Left colon (tissue), 2 donors: ENCODE data around the gene TPGS1. TPM values are rescaled to one million over a fixed set of nuclear protein-coding genes. Genes with fewer than 3 reads are reported as not detected.

ENCODE experiments used
- ATAC-seq: fragments of 200-7000 bp; cut with Tn5 transposase; one replicate; pipeline ENCODE4 v1.9.1; 2020; ENCODE audit warnings: mild to moderate bottlenecking, moderate library complexity
- DNase-seq, 2 donors: peaks; one replicate each; pipeline ENCODE4 v3.0.0-alpha.2; 2020
- intact Hi-C, 2 donors: fragments of 100-400 bp; cut with DNase I in 1 of 2; cut with micrococcal nuclease in 1 of 2; formaldehyde crosslinking; loops; one replicate each; pipeline versions ENCODE4 v1.11.2 to v1.14.0; 2022; cut with DNase I, micrococcal nuclease
- total RNA-seq, 2 donors: library from RNA; stranded (reverse); fragmentation: NEBNext Ultra II Directional; extraction: Animal tissue kit (Norgen Biotek cat#: 25700); gene quantifications; one replicate each; pipeline ENCODE4 v1.2.1, GENCODE V29; 2021
- donor health status: DM: no; HTN: no; CAD: no.
- donor health status: DM: yes; HTN: yes; CAD: no.

Gene TPGS1
- total RNA-seq, 2 donors from 2014 or later: 17.4 to 19.9 TPM

DNA sequence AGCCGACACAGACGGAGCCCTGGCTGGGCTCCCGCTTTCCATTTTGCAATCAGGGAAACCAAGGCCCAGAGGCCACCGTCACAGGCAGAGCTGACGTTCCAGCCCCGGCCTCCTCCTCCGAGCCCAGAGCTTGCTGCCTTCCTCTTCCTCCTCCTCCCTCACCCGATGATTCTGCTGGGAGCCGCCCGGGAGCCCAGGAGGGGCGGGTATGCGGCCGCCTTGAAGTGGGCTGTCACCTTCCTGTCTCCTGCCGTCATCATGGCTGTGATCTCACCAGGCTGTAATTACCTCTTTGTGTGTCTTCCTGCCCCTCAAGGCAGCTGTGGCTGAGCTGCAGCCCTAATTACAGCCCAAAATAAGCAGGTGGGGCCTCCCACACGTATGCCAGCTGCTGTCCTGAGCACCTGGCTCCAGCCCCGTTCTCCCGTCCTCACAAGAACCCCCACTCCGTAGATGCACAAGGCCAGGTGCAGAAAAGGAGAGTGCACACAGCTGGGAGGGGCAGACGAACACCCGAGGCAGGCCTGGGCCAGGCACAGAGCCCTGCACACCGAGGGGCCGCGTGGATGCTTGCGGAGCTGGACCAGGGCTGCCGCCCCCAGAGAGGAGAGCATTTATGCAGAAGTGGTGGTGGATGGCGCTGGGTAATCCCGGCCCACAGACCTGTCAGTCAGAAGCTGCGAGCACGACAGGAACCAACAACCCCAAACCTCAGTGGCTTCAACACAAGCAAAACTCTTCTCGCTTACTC, 4.0 kb downstream of the TPGS1 start:
- DNase-seq (peak; percentile 75 to 88), ATAC-seq (peak; percentile 41)
- intact Hi-C loops: no loop called here

GRCh38 chr19:512547-513365, 5.5 kb downstream of the TPGS1 start:
- DNase-seq (no peak), ATAC-seq (no peak)

DNA sequence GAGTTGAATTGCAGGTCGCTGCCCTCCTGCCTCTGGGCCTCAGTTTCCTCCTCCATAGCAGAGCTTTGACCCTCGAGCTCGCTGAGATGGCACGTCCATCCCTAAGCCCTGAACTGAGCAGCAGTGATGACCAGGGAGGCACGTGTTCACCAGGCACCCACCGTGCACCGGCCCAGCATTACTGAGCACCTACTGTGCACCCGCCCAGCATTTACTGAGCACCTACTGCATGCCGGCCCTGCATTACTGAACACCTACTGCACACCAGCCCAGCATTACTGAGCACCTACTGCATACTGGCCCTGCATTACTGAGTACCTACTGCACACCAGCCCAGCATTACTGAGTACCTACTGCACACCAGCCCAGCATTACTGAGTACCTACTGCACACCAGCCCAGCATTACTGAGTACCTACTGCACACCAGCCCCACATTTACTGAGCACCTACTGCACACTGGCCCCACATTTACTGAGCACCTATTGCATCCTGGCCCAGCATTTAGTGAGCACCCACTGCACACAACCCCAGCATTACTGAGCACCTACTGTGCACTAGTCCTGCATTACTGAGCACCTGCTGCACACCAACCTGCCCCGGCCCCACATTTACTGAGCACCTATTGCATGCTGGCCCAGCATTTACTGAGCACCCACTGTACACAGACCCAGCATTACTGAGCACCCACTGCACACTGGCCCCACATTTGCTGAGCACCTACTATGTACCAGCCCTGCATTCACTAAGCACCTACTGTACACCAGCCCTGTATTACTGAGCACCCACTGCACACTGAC, 6.3 kb downstream of the TPGS1 start:
- intact Hi-C loops: no loop called here
- ATAC-seq (no peak), DNase-seq (no peak)

More at GRCh38 chr19:512547-513365, 5.5 kb downstream of the TPGS1 start:
- intact Hi-C loops: no loop called here

DNA sequence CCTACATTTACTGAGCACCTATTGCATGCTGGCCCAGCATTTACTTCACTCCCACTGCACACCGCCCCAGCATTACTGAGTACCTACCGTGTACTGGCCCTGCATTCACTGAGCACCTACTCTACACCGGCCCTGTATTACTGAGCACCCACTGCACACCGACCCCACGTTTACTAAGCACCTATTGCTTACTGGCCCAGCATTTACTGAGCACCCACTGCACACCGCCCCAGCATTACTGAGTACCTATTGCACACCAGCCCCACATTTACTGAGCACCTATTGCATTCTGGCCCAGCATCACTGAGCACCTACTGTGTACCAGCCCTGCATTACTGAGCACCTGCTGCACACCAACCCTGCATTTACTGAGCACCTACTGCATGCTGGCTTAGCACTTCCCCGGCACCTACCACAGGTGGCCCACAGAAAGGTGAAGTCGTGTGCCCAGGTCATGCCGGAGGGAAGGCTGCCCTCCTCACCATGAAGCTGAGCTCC, 6.9 kb downstream of the TPGS1 start:
- intact Hi-C loops: no loop called here
- DNase-seq: no peak
- ATAC-seq: no peak

- intact Hi-C loops: no loop called here
- DNase-seq (no peak), ATAC-seq (peak; percentile 16)
Observed at GRCh38 chr19:517721-518597, 10.7 kb downstream of the TPGS1 start.

DNA sequence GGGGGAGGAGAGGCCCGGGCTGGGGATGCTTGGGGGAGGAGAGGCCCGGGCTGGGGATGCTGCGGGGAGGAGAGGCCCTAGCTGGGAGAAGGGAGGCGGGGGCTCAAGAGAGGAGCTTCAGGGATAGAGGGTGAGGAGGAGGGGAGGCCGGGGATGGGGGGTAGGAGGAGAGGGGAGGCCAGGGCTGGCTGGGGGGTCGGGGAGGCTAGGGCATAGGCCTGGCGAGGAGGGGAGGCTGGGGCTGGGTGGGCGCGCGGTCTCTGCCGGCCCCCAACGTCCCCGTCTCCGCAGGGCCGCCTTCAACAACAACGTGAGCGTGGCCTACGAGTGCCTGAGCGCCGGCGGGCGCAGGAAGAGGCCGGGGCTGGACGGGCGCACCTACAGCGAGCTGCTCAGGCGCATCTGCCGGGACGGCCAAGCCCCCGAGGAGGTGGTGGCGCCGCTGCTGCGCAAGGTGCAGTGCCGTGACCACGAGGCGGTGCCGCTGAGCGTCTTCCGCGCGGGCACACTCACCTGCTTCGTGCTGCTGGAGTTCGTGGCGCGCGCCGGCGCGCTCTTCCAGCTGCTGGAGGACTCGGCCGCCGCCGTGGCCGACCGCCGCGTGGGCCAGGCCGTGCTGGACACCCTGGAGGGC, 11.4 kb downstream of the TPGS1 start:
- DNase-seq (peak in 1 of 2 donors; percentile 63), ATAC-seq (peak; percentile 81)
- intact Hi-C loops: no loop called here

DNA sequence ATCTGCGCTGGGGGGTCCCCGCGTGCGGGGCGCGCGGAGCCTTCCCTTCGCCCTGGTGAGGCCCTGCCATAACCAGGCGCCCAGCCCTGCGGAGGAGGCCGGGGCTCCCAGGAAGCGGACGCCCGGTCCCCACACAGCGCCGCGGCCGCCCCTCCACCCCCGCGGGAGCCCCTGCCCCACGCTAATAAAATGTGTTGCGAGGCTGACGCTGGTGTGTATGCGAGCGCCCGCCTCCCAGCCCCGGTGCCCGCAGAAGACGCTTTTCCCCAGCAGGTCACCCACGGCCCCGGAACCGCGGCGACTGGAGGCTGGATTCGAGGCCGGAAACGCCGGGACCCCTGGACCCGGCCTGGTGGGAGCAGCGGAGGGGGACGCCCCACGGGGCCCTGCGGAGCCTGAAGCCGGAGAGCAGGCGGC, 12.2 kb downstream of the TPGS1 start:
- intact Hi-C loops: no loop called here
- DNase-seq (no peak), ATAC-seq (no peak)

GRCh38 chr19:522726-523125, 15.4 kb downstream of the TPGS1 start:
- ATAC-seq (no peak), DNase-seq (no peak)
- intact Hi-C loops: no loop called here

DNA sequence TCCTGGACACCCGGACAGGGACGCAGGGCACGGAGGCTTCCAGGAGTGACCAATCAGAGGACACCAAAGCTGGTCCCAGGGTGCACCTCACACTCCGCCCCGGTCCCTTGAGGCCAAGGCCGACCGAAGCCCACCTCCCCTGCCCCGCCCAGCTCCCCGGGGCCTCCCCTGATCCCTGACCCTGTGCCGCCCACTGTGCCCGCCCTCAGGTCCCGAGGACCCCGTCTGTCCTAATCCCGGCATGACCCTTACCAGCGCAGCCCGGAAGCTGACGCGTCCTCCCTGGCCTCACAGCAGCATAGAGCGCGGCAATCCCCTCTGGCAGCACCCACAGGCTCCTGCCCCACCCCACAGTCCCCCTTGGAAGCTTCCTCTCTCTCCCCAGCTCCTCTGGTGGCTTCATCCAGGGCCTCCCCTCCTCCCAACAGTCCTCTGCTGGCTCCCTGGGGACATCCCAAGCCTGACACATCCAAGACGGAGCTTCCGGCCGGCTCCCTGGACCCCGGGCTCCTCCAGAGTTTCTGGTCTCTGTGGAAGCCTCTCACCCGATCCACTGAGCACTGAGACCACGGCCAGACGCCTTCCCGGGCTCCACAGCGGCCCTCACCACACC, 16.9 kb downstream of the TPGS1 start:
- ATAC-seq (no peak), DNase-seq (no peak)
- intact Hi-C loops: no loop called here

GRCh38 chr19:525029-525428, 17.7 kb downstream of the TPGS1 start:
- no peak for ATAC-seq
- DNase-seq: no peak
- intact Hi-C loops: no loop called here

GRCh38 chr19:525857-526419, 18.6 kb downstream of the TPGS1 start:
- ATAC-seq: no peak
- DNase-seq: no peak
- intact Hi-C loops: no loop called here

GRCh38 chr19:530134-531008, 23.1 kb downstream of the TPGS1 start:
- DNase-seq (no peak), ATAC-seq (peak; percentile 42)
- intact Hi-C loops: no loop called here

- DNase-seq: peak; percentile 80 to 84
- ATAC-seq: peak; percentile 75
- intact Hi-C loops: no loop called here
Observed at GRCh38 chr19:531009-531752, 23.9 kb downstream of the TPGS1 start.

- ATAC-seq (peak; percentile 5), DNase-seq (no peak)
- intact Hi-C loops: no loop called here
Observed at GRCh38 chr19:531753-532560, 24.7 kb downstream of the TPGS1 start, which contains the start of gene CDC34. Gene CDC34 (plus strand): TSS chr19:531760. CDS start chr19:531932, 172 bp downstream.
